ENCODE data around the gene GMPR2.
"Not testable (repeated sequence)": the region's sequence is repeated elsewhere in the genome, so short reads cannot be mapped to it uniquely, and the experiment has no call there.

Gene GMPR2

GRCh38 chr14:24203249-24203886 lies 29.4 kb upstream of the GMPR2 start:
- not testable (repeated sequence) for DNase-seq

GRCh38 chr14:24204163-24205146 lies 28.3 kb upstream of the GMPR2 start:
- no peak for DNase-seq

GRCh38 chr14:24206260-24207103 lies 26.2 kb upstream of the GMPR2 start:
- DNase-seq: peak; percentile 21

GRCh38 chr14:24207104-24207551 lies 25.6 kb upstream of the GMPR2 start:
- DNase-seq: peak; percentile 19

- DNase-seq: peak; percentile 2
Observed at GRCh38 chr14:24207625-24208024, 25.1 kb upstream of the GMPR2 start.

GRCh38 chr14:24211311-24211710 lies 21.4 kb upstream of the GMPR2 start:
- DNase-seq: peak; percentile 18

GRCh38 chr14:24212924-24213865 lies 19.5 kb upstream of the GMPR2 start, which contains the start of gene CHMP4A:
CHMP4A (minus strand) TSS chr14:24213488; CDS start chr14:24213439, 49 bp downstream.
- peak; percentile 97 for DNase-seq

- no peak for DNase-seq
Observed at GRCh38 chr14:24213866-24214662, 18.7 kb upstream of the GMPR2 start.

- DNase-seq: peak; percentile 87
Observed at GRCh38 chr14:24215495-24216344, 17.0 kb upstream of the GMPR2 start, which contains the start of gene MDP1. MDP1 (minus strand) TSS chr14:24216066; CDS start chr14:24215955, 111 bp downstream.

- DNase-seq: no peak
Observed at GRCh38 chr14:24216345-24216699, 16.4 kb upstream of the GMPR2 start.

- DNase-seq: not testable (repeated sequence)
Observed at GRCh38 chr14:24216876-24217275, 15.9 kb upstream of the GMPR2 start.

- DNase-seq: no peak
Observed at GRCh38 chr14:24219080-24219479, 13.6 kb upstream of the GMPR2 start.

GRCh38 chr14:24219521-24219920 lies 13.2 kb upstream of the GMPR2 start:
- DNase-seq: no peak

GRCh38 chr14:24222987-24223386 lies 9.7 kb upstream of the GMPR2 start:
- DNase-seq: not testable (repeated sequence)

GRCh38 chr14:24224618-24225071 lies 8.1 kb upstream of the GMPR2 start:
- DNase-seq: no peak

- DNase-seq: no peak
Observed at GRCh38 chr14:24226473-24226872, 6.3 kb upstream of the GMPR2 start.

GRCh38 chr14:24228902-24229301 lies 3.8 kb upstream of the GMPR2 start:
- no peak for DNase-seq

- DNase-seq: peak; percentile 40
Observed at GRCh38 chr14:24231263-24232120, 1.2 kb upstream of the GMPR2 start.
